PC-9 (cell line): ENCODE data around the gene RCC1. TPM values are rescaled to one million over a fixed set of nuclear protein-coding genes. Genes with fewer than 3 reads are reported as not detected.
"Not testable (repeated sequence)": the region's sequence is repeated elsewhere in the genome, so short reads cannot be mapped to it uniquely, and the experiment has no call there.

Experiments
- BruUV-seq: library from RNA; stranded (reverse); fragments of 400-500 nt; replicated peaks from 2 replicates; lab custom pipeline; 2021; lab: Mats Ljungman, UMichigan
- CTCF ChIA-PET: fragments of 300-600 bp; sonication (Branson Sonifier 250); formaldehyde crosslinking; loops from one replicate; lab custom pipeline; 2022; ENCODE audit warnings: antibody characterized with exemption; lab: Charles Lee
- POLR2A ChIA-PET: fragments of 300-600 bp; sonication (Branson Sonifier 250); formaldehyde crosslinking; loops from one replicate; lab custom pipeline; 2022; ENCODE audit warnings: antibody characterized with exemption; ENCODE audit not compliant: unreplicated experiment; lab: Charles Lee
- DNase-seq, 2 experiments: peaks; one replicate each; pipeline versions ENCODE4 v3.0.0 to v3.0.0-alpha.2; 2015 to 2022; ENCODE audit warnings: mixed read lengths in 1 of 2
- H2AFZ ChIP-seq: fragments of 200-600 bp; sonication (generic); 2 replicates; pipeline ENCODE4 v1.8.1; 2017; ENCODE audit warnings: antibody characterized with exemption
- H3F3A ChIP-seq: fragments of 200-600 bp; sonication (generic); 2 replicates; pipeline ENCODE4 v1.8.1; 2017; ENCODE audit warnings: antibody characterized with exemption, mild to moderate bottlenecking, low read depth; ENCODE audit not compliant: insufficient read depth
- H3K27ac ChIP-seq: fragments of 200-600 bp; sonication (generic); 2 replicates; pipeline ENCODE4 v1.6.1; 2016; ENCODE audit warnings: mixed run types
- H3K27me3 ChIP-seq: fragments of 200-600 bp; sonication (generic); 2 replicates; pipeline ENCODE4 v1.6.1; 2016; ENCODE audit warnings: low read depth, mixed run types; ENCODE audit not compliant: insufficient read depth
- H3K36me3 ChIP-seq: fragments of 200-600 bp; sonication (generic); 2 replicates; pipeline ENCODE4 v1.6.1; 2016; ENCODE audit warnings: low read depth, mixed run types
- H3K4me1 ChIP-seq: fragments of 200-600 bp; sonication (generic); replicated peaks from 2 replicates; pipeline ENCODE4 v1.6.1; 2016; ENCODE audit warnings: mixed run types; ENCODE audit not compliant: insufficient read depth
- H3K4me2 ChIP-seq: fragments of 200-600 bp; sonication (generic); 2 replicates; pipeline ENCODE4 v1.6.1; 2017; ENCODE audit warnings: mixed run types
- H3K4me3 ChIP-seq: fragments of 200-600 bp; sonication (generic); 2 replicates; pipeline ENCODE4 v1.6.1; 2016; ENCODE audit warnings: mixed run types
- H3K79me2 ChIP-seq: fragments of 200-600 bp; sonication (generic); 2 replicates; pipeline ENCODE4 v1.6.1; 2017; ENCODE audit warnings: low read depth, mixed run types
- H3K9me2 ChIP-seq: fragments of 200-600 bp; sonication (generic); 2 replicates; pipeline ENCODE4 v1.8.1; 2017; ENCODE audit warnings: mild to moderate bottlenecking; ENCODE audit not compliant: insufficient read depth
- H3K9me3 ChIP-seq: fragments of 200-600 bp; sonication (generic); 2 replicates; pipeline ENCODE4 v1.8.1; 2016; ENCODE audit warnings: low read depth; ENCODE audit not compliant: insufficient read depth
- H4K20me1 ChIP-seq: fragments of 200-600 bp; sonication (generic); 2 replicates; pipeline ENCODE4 v1.8.1; 2017; ENCODE audit not compliant: insufficient read depth
- intact Hi-C: fragments of 100-400 bp; cut with micrococcal nuclease; formaldehyde crosslinking; loops from one replicate; pipeline ENCODE4 v1.10.0; 2022; ENCODE audit not compliant: unreplicated experiment
- total RNA-seq: library from RNA; stranded (reverse); gene quantifications from 2 replicates; pipeline ENCODE4 v1.2.3, GENCODE V29; 2021
- TF ChIP-seq, protein P1 (sequence below): fragments of 200-600 bp; sonication (generic); conservative IDR thresholded peaks from 2 replicates; pipeline ENCODE4 v1.6.1; 2017; ENCODE audit warnings: mixed run types, antibody characterized with exemption, mild to moderate bottlenecking, moderate library complexity

RCC1 gene
- total RNA-seq, 1 experiment from 2014 or later = 134 TPM

DNA sequence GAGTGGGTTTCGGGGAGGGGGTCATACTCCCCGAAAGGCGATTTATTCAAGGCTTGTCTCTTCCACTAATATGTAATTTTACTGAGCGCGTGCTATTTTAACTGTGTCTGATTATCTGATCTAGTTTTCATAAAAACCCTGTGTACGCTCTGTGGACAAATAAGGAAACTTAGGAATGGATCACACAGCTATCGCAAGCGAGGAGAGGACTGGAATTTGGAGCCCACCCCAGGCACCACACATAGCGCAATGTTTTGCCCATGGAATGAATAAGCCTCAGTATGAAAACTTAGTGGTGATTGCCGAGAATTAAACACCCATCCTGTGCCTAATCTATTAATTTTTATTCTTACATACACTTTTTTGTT is 76.4 kb downstream of the RCC1 start:
- DNase-seq = no peak
- TF ChIP-seq, protein P1, sequence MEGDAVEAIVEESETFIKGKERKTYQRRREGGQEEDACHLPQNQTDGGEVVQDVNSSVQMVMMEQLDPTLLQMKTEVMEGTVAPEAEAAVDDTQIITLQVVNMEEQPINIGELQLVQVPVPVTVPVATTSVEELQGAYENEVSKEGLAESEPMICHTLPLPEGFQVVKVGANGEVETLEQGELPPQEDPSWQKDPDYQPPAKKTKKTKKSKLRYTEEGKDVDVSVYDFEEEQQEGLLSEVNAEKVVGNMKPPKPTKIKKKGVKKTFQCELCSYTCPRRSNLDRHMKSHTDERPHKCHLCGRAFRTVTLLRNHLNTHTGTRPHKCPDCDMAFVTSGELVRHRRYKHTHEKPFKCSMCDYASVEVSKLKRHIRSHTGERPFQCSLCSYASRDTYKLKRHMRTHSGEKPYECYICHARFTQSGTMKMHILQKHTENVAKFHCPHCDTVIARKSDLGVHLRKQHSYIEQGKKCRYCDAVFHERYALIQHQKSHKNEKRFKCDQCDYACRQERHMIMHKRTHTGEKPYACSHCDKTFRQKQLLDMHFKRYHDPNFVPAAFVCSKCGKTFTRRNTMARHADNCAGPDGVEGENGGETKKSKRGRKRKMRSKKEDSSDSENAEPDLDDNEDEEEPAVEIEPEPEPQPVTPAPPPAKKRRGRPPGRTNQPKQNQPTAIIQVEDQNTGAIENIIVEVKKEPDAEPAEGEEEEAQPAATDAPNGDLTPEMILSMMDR = no peak
- peaks cover 28% of the 10 kb centered on the region for H3K36me3 ChIP-seq
- H3K79me2 ChIP-seq = peaks cover 30% of the 10 kb centered on the region
- H3K27me3 ChIP-seq = no peaks in the 10 kb centered on the region
- H3K9me3 ChIP-seq = no peaks in the 10 kb centered on the region
- H4K20me1 ChIP-seq = peaks cover 28% of the 10 kb centered on the region
- POLR2A ChIA-PET = interaction anchor here (0.5 to 1.3 kb wide), 17 partner anchors 9 to 747 kb away, joined by 3 to 14 read pairs (median 6); partner anchors contain the start of genes RCC1, TRNAU1AP and YTHDF2
- no peaks in the 10 kb centered on the region for H3K9me2 ChIP-seq
- peak overlapping the region; percentile 81 for H3K27ac ChIP-seq
- H3F3A ChIP-seq = peaks cover 46% of the 10 kb centered on the region
- TSS peak; percentile 99 for BruUV-seq
- peak overlapping the region; percentile 87 for H3K4me3 ChIP-seq
- peak overlapping the region; percentile 91 for H3K4me2 ChIP-seq
- CTCF ChIA-PET = interaction anchor here (0.7 to 1.1 kb wide), 2 partner anchors 19 to 62 kb away, joined by 5 read pairs; no protein-coding TSS in a partner anchor
- intact Hi-C loops = loop anchor here (2.0 kb wide), 1 partner anchor 73 kb away; no protein-coding TSS in a partner anchor
- peaks cover 9% of the 10 kb centered on the region for H3K4me1 ChIP-seq
- peak overlapping the region; percentile 90 for H2AFZ ChIP-seq

DNA sequence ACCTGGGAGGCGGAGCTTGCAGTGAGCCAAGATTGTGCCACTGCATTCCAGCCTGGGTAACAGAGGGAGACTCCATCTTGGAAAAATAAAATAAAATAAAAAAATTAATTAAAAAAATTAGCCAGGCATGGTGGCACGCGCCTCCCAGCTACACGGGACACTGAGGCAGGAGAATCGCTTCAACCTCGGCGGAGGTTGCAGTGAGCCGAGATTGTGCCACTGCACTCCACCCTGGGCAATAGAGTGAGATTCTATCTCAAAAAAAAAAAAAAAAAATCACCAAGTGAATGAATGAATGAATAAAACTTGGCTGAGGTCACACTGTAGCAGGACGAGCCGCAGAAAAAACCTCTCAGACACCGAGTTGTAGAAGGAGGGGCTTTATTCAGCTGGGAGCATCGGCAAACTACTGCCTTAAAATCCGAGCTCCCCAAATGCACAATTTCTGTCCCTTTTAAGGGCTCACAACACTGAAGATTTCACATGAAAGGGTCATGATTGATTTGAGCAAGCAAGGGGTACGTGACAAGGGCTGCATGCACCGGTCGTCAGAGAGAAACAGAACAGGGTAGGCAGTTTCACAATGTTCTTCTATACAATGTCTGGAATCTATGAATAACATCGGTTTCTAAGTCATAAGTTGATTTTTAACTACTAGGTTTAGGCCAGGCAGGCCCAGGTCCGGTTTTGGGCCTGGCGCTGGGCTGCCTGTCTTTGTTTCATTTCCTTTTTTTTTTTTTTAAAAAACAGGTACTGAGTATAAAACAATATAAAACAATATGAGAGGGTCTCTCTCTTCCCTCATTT is 80.9 kb downstream of the RCC1 start:
- H3K4me2 ChIP-seq, CTCF ChIA-PET, BruUV-seq, H3K4me3 ChIP-seq, intact Hi-C loops, H3K27ac ChIP-seq, H3K27me3 ChIP-seq, H3F3A ChIP-seq, H3K79me2 ChIP-seq, H2AFZ ChIP-seq, H3K9me2 ChIP-seq, H3K36me3 ChIP-seq, DNase-seq, H3K9me3 ChIP-seq, H4K20me1 ChIP-seq, POLR2A ChIA-PET, H3K4me1 ChIP-seq: not testable (repeated sequence)

Other genes with a start within 250 kb of the RCC1 start
- 10.3 and 12.2 TPM in 2 replicates for gene SESN2, start 246.5 kb upstream of the RCC1 start, total RNA-seq
- gene MED18, start 177.0 kb upstream of the RCC1 start, total RNA-seq = 18.9 and 21.9 TPM in 2 replicates
- gene PHACTR4, start 136.3 kb upstream of the RCC1 start, total RNA-seq = 33.2 and 45.1 TPM in 2 replicates
- 31.7 and 43.0 TPM in 2 replicates for gene TRNAU1AP, start 47.0 kb downstream of the RCC1 start, total RNA-seq
- 7.6 and 13.2 TPM in 2 replicates for gene RAB42, start 86.2 kb downstream of the RCC1 start, total RNA-seq
- gene TAF12, start 137.0 kb downstream of the RCC1 start, total RNA-seq = 19.9 and 28.4 TPM in 2 replicates
- gene RNU11, start 142.6 kb downstream of the RCC1 start, total RNA-seq = not detected in 2 replicates
- gene GMEB1, start 162.7 kb downstream of the RCC1 start, total RNA-seq = 8.9 and 9.7 TPM in 2 replicates
- gene YTHDF2, start 230.9 kb downstream of the RCC1 start, total RNA-seq = 46.4 and 63.4 TPM in 2 replicates